Measurements from ENCODE around the gene CEACAM8. TPM values are rescaled to one million over a fixed set of nuclear protein-coding genes. Genes with fewer than 3 reads are reported as not detected.
"Not testable (repeated sequence)": the region's sequence is repeated elsewhere in the genome, so short reads cannot be mapped to it uniquely, and the experiment has no call there.

The CEACAM8 gene
- polyA plus RNA-seq, 5 donors = 0.11 to 0.54 (median 0.30) TPM

- DNase-seq = no peak
Observed at GRCh38 chr19:42573642-42574041, 21.1 kb downstream of the CEACAM8 start.

- no peak for DNase-seq
Observed at GRCh38 chr19:42571116-42571515, 23.6 kb downstream of the CEACAM8 start.

DNA sequence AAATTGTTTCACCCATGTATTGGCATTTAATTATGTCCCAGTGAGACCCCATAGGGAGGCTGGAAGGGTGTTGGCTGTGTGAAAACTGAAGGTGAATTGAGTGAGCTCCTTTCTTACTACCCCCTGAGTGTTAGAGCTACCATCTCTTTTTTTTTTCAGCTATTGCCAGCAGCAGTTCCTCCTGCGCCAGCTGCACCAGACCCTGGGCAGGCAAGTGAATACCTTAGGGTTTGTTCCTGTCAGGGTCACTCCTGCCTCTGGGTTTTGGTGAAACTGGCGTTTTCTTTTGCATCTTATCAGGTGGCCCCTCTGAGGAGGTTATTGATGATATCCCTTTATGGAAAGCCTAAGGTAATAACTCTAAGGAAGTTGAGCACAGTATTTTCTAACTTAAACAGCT lies 25.5 kb downstream of the CEACAM8 start:
- DNase-seq = no peak

- no peak for DNase-seq
Observed at GRCh38 chr19:42568006-42568405, 26.7 kb downstream of the CEACAM8 start.

DNA sequence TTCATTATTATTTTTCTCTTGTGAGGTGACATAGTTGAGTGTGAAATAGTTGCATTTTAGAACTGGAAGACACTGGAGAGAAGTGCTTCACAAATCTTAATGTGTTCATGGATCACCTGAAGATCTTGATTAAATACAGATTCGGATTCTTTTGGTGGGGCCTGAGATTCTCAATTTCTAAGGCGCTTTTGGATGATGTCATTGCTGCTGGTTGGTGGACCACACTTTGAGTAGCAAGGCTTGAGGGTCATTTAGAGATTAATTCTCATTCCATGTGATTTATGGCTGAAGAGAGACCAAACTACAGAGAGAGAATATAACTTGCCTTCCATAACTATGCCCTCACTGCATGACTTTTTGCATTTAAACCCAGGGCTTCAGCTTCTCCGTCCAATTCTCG lies 27.2 kb downstream of the CEACAM8 start:
- DNase-seq = no peak

DNA sequence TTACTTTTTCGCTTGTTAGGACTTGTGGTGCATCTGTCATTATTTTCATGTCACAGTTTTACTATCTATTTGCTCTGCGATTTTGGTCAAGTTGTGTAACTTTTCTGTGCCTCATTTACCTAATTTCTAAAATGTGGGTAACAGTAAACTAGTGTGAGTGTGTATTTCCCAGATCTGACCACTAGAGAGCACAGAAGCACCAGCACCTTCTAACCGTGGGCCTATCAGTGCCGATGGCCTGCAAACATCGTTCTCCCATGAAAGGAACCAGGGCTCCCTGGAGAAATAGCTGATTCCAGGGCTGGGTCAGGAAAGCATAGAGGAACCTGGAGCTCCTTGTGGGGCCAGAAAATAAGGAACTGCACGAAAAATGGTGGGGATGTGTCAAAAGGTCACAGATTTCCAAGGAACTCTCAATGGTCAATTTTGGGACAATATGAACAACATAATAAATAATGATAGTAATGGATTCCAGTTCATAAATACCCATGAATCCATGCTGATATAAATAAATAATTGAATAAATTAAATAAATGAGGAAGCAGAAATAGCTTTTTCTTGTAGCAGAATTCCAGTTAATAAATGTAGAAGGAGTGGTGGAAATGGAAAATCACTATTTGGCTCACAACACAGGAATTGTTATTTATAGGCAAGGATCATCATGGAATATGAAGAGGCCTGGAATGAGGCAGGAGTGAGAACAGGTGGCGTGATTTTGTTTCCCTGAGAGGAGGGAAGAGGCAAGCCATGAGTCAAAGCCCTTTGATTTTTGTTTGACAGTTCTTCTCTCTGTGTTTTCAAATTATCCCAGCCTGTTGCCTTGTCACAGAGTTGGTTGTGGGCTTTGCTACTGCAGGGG lies 31.1 kb downstream of the CEACAM8 start:
- no peak for DNase-seq

DNA sequence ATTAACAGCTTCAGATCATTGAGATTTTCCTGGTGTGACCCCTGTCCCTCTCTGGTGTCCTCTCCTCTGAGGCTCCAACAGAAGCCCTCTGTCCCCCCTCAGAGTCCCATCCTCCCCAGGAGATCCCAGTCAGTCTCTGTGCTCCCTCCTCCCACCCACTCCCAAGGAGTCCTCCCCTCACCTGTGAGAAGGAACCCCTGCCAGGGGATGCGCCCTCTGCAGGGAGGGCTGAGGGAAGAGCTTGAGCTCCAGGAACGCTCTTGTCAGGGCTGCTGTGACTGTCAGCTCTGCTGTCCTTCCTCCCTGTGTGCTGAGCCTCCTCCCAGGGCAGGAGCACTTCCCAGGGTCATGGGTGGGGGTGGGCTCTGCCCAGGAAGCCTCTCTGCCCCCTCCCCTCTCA lies 33.2 kb downstream of the CEACAM8 start:
- DNase-seq = no peak

GRCh38 chr19:42560731-42561130 lies 34.0 kb downstream of the CEACAM8 start:
- no peak for DNase-seq

DNA sequence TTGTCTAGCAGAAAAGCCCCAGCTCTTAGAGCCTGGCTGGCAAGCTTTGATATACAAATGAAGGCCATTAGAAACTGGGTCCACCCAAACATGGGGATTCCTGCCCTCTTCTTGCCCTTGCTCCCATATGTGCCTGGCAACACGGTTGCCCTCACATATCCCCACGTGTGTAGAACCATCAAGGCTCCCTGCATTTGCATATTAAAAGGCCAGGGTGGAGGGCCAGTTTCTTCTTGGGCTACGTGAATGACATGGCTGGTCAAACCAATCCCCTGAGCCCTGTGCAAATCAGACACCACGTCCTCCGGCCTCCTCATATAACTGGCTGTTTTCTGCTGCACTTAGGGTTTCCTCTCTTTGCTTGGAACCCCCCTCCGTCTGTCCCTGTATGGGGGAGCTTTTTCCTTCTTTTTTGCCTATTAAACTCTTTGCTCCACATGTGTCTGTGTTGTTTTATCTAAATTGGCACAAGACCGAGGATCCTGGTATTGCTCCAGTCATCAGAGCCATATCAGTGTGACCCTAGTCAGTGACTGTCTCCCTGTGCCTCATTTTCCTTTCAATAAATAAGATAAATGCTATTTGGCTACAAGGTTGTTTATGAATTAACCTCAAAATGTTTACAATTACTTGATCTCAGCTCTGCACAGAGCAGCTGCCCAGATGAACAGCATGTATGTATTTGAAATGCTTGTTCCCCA lies 36.1 kb downstream of the CEACAM8 start:
- no peak for DNase-seq

- not testable (repeated sequence) for DNase-seq
Observed at GRCh38 chr19:42557386-42557871, 37.3 kb downstream of the CEACAM8 start.

GRCh38 chr19:42555801-42556200 lies 38.9 kb downstream of the CEACAM8 start:
- DNase-seq = no peak

GRCh38 chr19:42555317-42555716 lies 39.4 kb downstream of the CEACAM8 start:
- no peak for DNase-seq

DNA sequence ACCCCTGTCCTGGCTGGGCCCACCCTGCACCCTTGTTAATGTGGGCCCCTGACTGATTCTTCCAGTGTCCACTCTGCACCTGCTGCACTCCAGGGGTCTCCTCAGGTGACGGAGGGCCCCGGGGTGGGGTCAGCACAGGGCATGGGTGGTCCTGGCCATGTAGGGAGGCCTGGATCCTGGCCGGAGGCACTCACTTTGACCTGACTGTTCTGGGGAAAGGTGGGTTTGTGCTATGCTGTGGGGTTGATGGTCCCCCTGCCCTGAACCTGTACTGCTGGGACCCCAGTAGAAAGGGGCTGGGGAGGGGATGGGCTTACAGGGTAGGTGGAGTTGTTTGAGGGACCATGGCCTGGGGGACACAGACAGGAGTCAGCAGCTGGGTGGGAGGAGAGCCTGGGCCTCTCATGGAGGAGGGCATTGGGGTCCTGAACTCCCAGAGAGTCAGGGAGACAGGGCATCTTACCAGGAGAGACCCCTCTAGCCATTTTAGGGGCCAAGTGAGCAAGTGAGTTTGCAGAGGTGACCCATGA lies 40.6 kb downstream of the CEACAM8 start:
- no peak for DNase-seq

- DNase-seq = no peak
Observed at GRCh38 chr19:42553292-42554045, 41.3 kb downstream of the CEACAM8 start.

GRCh38 chr19:42552086-42553065 lies 42.3 kb downstream of the CEACAM8 start:
- DNase-seq = no peak

- not testable (repeated sequence) for DNase-seq
Observed at GRCh38 chr19:42550521-42550920, 44.2 kb downstream of the CEACAM8 start.

GRCh38 chr19:42549067-42549466 lies 45.7 kb downstream of the CEACAM8 start:
- DNase-seq = not testable (repeated sequence)

- DNase-seq = no peak
Observed at GRCh38 chr19:42548552-42548951, 46.2 kb downstream of the CEACAM8 start.

GRCh38 chr19:42547929-42548328 lies 46.8 kb downstream of the CEACAM8 start:
- DNase-seq = no peak

DNA sequence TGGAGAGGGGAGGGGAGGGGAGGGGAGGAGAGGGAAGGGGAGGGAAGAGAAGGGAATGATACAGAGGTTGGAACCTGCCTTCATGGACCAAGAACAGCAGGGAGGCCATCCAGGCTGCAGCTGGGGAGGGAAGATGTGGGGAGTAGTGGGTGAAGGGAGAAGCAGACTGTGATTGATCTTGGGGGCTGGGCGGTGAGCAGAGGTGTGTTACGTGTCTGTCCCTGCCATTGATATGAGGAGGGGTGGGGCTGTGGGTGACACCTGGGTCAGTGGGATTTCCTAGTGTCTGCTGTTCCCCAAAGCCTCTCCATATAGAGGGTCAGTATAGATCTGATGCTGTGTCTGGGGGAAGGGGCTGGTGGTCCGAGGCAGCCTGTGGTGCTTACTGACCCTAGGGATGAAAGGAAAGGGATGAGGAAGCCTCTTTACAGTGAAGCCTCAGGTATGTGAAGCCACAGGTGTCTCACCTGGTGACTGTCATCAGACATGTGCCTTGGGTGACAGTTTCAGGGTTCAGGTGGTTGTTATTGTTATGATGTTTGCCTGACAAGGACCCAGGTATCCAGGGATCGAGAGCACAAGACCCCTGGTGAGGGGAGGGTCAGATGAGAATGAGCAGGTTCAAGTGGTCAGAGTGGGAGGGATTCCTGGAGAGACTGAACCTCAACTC lies 47.8 kb downstream of the CEACAM8 start:
- no peak for DNase-seq
